GM18505 (cell line): ENCODE data around the gene INVS.

Experiments used
- ATAC-seq: cut with Tn5 transposase; IDR thresholded peaks from one replicate; pipeline ENCODE4 v1.9.1; 2021; ENCODE audit not compliant: unreplicated experiment
- POLR2A ChIP-seq: IDR thresholded peaks from 4 replicates; pipeline ENCODE4 v1.6.1; 2011; ENCODE audit warnings: borderline replicate concordance; ENCODE audit not compliant: insufficient read depth, insufficient read length; ENCODE audit errors: extremely low read depth

Gene INVS

DNA sequence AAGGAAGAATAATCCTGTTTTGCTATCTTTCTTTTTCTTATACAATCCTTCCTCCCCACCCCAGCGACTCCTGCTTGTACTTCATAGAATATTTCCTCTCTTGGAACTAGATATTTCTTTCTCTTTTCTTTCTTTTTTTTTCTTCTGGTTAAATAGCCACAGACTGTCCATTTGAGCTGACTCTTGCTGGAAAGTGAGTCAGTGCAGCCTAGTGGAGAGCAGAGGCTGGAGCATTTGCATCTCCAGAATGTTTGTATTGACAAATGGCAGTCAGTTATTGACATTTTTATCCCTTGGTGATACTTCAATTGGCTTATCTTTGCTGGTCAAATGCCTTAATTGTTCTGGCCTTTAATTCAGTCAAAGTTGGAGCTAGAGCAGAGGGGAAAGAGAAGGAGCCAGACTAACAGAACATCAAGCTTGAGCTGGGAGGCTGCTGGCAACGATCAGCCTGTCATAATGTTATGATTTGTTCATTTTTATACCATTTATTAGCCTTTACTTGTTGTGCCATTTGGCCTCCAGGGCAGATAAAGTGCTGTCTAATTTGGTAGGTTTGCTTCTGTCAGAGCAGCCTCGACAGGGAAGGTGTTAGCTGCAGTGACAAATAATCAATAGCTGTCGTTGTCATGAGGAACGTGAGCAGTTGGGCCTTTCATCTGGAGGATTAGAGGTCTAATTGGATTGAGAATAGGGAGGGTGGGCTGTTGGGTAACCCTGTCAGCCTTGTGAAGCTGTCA is 69.0 kb downstream of the INVS start:
- no peak for ATAC-seq
- no peak for TF ChIP-seq POLR2A

- no peak for TF ChIP-seq POLR2A
- no peak for ATAC-seq
Observed at GRCh38 chr9:100170085-100170484, 71.0 kb downstream of the INVS start.

DNA sequence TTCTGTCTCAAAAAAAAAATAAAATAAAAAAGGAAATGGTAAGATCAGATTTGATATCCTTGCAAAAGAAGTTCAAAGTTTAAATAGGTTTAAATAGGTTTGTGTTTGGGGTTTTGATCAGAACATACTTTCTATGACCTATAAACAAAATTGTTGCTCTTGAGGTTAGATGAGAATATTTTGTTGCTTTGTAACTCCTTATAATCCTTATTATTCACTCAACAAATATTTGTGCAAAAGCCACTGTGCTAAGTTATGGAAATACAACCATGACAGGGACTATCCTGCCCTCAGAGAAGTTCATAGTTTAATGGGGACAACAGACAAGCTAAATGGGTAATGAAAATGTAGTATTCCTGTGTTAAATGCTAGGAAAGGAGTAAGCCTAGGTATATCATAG is 71.5 kb downstream of the INVS start:
- no peak for ATAC-seq
- TF ChIP-seq POLR2A = no peak

DNA sequence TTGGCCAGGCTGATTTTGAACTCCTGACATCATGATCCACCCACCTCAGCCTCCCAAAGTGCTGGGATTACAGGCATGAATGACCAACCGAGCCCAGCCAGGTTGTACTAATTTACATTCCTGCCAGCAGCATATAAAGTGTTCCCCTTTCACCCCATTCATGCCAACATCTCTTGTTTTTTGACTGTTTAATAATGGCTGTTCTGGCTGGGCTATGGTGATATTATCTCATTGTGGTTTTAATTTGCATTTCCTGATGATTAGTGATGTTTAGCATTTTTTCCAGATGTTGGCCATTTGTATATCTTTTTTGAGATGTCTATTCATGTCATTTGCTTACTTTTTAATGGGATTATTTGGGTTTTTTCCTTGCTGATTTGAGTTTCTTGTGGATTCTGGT is 87.3 kb downstream of the INVS start:
- no peak for ATAC-seq
- TF ChIP-seq POLR2A = no peak

GRCh38 chr9:100190339-100190738 is 91.3 kb downstream of the INVS start:
- no peak for TF ChIP-seq POLR2A
- ATAC-seq = no peak

- no peak for ATAC-seq
- TF ChIP-seq POLR2A = no peak
Observed at GRCh38 chr9:100191264-100191663, 92.2 kb downstream of the INVS start.

DNA sequence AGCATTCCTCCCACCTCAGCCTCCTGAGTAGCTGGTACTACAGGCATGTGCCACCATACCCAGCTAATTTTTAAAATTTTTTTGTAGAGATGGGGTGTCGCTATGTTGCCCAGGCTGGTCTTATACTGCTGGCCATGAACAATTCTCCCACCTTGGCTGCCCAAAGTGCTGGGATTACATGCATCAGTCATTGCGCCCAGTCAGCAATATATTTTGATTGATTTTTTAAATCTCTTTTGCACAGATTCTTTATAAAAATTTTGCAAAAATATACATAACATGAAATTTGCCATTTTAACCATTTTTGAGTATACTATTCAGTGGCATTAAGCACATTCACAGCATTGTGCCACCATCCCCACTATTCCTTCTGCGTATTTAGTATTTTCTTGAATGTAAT is 94.0 kb downstream of the INVS start:
- no peak for TF ChIP-seq POLR2A
- ATAC-seq = no peak

DNA sequence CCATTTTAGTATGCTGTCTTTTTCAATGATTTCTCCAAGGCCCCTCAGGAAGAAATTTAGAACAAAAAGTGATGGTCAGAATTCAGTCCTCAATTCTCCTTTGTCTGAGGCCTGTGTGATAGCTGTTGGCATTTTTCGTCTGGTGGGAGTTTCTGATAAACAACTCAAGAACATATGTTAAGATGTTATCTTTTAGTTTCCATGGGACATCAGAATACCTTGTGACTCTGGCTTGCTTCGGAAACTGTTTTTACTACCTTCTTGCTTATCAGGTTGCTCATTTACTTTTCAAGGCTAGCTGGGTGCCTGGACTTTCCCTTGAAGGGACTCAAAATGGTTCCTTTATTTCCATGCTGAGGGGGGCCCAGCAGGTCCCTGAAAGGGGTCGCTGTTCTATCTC is 97.2 kb downstream of the INVS start:
- TF ChIP-seq POLR2A = no peak
- no peak for ATAC-seq

DNA sequence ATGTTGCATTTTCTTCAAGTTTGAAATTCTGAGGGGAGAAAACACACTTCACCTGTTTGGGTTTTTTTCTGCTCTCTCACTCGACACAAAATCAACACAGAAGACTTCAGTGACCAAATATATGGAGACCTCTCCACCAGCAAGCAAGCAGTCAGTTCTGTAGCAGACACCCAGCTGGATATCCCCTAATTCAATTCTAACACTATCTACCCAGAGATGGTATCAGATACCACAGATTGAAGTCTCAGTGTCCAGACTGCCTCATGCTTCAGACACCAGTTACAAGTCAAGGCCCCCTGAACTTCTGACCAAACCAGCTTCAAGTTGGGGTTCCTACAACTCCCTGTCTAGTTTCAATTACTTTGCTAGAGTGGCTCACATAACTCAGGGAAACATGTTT is 97.8 kb downstream of the INVS start:
- ATAC-seq = no peak

DNA sequence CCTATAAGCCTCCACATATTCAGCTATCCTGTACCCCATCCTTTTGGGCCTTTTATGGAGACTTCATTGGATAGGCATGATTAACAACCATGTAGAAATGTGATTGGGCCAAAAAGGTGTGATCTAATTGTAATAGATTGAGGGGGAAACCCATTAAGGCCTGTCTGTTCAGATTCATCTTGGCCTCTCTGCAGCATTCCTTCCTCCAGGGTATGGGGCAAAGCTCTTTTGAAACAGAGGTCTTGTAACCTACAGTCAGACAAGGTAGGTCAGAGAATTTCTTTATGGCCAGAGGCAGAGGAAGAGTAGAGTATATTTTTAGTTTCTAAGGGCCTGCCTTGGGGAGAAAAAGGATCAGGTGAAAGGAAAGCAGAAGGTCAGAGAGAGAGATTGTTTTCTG is 98.5 kb downstream of the INVS start:
- TF ChIP-seq POLR2A = no peak
- no peak for ATAC-seq

More for the DNA sequence above, 97.8 kb downstream of the INVS start:
- no peak for TF ChIP-seq POLR2A

DNA sequence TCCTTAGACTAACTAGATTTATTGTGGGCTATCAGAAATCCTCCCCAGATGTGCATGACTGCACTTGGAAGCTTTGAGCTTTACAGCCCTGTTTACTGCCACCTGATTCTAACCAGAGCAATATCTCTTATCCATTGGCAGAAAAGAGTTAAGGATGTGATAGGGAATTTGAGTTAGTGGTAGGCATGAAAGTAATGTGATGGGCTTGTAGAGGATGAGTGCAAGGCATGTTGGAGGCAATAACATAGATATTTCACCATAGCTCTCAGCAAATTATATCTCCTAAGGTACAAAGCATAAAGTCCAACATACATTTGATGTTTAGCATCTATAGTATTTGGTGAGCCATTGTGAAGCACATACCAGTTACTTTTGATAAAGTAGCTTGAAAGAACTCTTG is 103.8 kb downstream of the INVS start:
- no peak for ATAC-seq
- no peak for TF ChIP-seq POLR2A

GRCh38 chr9:100204796-100205195 is 105.8 kb downstream of the INVS start:
- no peak for ATAC-seq
- TF ChIP-seq POLR2A = no peak

GRCh38 chr9:100206899-100207298 is 107.9 kb downstream of the INVS start:
- ATAC-seq = no peak
- TF ChIP-seq POLR2A = no peak

- no peak for ATAC-seq
- no peak for TF ChIP-seq POLR2A
Observed at GRCh38 chr9:100208673-100209072, 109.6 kb downstream of the INVS start.

- ATAC-seq = no peak
- TF ChIP-seq POLR2A = no peak
Observed at GRCh38 chr9:100211476-100211875, 112.4 kb downstream of the INVS start.
